Ammon's horn (tissue), 1 donor: ENCODE results near the gene KIAA1671.
A peak's percentile ranks its signal among the peaks of the same experiment; 100 is the strongest.

ENCODE experiments used
- DNase-seq: peaks from one replicate; pipeline ENCODE4 v3.0.0-alpha.2; 2016; ENCODE audit warnings: low spot score

Gene KIAA1671

GRCh38 chr22:24981656-24982055 is 29.1 kb downstream of the KIAA1671 start:
- DNase-seq: no peak

GRCh38 chr22:24982301-24983056 is 30.0 kb downstream of the KIAA1671 start:
- DNase-seq: no peak

GRCh38 chr22:24983151-24983550 is 30.6 kb downstream of the KIAA1671 start:
- DNase-seq: no peak

- DNase-seq: no peak
Measured at GRCh38 chr22:24984122-24984521, 31.6 kb downstream of the KIAA1671 start.

- DNase-seq: no peak
Measured at GRCh38 chr22:24985826-24986214, 33.3 kb downstream of the KIAA1671 start.

DNA sequence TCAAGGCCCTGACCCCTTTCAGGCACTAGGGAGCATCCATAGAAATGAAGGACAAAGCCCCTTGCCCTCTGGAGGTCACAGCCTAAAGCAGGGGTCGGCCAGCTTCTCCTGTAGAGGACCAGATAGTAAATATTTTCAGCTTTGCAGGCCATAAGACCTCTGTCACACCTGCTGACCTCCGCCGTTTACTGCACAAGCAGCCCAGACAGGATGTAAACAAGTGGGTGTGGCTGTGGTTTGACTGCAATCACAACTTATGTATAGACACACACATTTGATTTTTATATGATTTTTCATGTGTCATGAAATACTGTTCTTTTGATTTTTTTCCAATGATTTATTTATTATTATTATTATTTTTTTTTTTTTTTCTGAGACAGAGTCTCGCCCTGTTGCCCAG is 34.3 kb downstream of the KIAA1671 start:
- no peak for DNase-seq

GRCh38 chr22:24989135-24989534 is 36.6 kb downstream of the KIAA1671 start:
- DNase-seq: no peak

- peak; percentile 35 for DNase-seq
Measured at GRCh38 chr22:24989541-24989951, 37.0 kb downstream of the KIAA1671 start.

GRCh38 chr22:24990344-24990905 is 37.9 kb downstream of the KIAA1671 start:
- no peak for DNase-seq

DNA sequence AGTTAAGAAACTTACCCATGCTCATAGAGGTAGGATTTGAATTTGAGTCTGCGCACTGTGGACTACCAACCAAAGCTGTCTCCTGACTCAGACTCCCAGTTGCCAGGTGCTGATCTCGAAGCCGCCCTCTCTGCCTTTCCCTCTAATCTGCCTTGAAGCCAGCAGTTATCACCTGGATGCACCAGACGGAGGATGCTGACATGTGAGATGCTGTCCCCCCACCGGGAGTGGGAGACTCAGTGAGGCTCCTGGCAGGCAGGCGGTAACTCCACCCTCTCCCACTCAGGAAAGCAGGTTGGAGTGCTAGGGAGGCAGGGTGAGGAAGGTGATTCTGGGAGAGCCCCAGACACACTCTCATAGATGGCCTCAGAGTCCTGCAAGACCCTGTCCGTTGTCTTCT is 40.4 kb downstream of the KIAA1671 start:
- no peak for DNase-seq

DNA sequence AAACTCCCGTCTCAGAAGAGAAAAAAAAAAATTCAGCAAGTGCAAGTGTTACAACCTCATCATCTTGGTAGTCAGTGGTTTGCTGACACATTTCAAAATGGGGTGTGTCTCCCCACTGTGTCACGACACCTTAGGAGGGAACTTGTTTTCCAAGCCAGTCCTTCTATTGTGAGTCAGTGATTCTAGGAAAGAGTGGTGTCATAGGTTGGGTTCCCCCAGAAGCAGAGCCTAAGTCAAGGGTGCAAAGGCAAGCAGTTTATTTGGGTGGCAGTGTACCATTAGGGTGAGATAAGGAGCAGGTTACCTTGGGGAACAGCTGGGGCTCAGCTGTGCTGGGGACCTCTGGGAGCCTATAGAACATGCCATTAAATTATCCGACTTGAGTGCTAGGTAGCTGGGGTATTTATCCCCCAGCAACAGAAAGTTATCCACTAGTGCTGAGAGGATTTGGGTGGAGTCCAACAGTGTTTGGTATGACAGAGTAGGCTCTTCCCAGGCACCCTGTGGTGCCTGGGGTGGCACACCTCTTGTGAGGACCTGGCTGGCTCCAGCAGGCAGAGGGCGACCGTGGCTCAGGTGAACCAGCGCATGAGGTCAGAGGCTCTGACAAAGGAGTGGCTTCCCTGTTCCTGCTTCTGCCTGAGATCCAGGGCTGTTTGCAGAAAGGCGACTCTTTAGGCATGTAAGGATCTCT is 41.7 kb downstream of the KIAA1671 start:
- DNase-seq: no peak

DNA sequence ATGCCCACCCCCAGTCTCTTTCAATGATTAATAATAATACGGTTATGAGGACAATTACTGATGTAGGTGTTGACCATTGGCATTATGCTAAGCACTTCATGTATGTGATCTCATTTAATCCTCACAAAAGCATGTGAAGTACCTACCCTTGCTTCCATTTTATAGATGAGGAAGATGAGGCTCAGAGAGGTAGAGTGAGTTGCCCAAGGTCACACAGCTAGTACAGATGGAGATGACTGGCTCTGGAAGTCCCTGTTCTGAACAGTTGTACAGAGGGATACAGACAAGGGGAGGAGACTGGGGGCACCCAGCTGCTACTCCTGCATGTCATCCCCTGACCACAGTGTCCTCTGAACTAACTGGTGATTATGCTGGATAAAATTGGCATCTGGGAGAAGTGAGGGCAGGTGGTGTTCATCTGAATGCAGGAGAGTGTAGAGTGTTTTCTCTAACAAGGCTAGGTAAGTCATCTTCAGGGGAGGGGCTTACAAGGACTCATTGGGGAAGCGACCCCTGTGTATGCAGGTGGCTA is 43.2 kb downstream of the KIAA1671 start:
- DNase-seq: no peak

DNA sequence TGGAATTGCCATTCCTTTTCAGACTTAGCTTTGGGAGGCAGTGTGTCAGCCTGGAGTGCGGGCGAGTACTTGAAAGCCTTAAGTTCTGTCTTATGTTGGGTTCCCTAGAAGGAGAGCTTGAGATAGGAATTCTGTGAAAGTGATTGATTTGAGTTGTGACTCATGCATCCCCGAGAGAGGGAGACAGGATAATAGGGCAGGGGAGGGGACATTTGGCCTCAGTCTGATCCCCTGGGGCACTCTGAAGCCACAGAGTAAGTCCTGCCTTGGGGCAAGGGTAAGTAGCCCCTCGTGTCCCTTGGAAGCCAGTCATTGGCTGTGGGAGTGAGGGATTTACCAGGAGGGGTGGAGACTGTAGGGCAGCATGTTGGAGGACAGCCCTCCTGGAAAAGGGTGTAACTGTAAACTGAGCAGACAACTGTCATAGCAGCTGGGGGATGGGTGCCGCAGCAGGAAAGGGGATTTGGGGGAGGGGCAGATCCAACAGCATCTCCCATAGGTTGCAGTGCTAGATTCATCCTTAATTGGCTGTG is 44.0 kb downstream of the KIAA1671 start:
- no peak for DNase-seq

- DNase-seq: no peak
Measured at GRCh38 chr22:24997023-24997422, 44.5 kb downstream of the KIAA1671 start.

DNA sequence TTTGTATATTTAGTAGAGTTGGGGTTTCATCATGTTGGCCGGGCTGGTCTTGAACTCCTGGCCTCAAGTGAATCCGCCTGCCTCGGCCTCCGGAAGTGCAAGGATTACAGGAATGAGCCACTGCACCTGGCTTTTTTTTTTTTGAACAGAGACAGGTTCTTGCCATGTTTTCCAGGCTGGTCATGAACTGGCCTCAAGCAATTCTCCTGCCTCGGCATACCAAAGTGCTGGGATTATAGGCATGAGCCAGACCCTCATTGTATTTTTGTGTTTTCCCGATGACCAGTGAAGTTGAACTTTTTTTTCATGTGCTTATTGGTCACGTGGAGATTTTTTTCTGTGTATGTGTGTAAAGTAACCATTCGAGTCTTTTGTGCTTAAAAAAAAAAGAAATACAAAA is 48.2 kb downstream of the KIAA1671 start:
- no peak for DNase-seq

- DNase-seq: no peak
Measured at GRCh38 chr22:25002241-25002985, 49.9 kb downstream of the KIAA1671 start.

DNA sequence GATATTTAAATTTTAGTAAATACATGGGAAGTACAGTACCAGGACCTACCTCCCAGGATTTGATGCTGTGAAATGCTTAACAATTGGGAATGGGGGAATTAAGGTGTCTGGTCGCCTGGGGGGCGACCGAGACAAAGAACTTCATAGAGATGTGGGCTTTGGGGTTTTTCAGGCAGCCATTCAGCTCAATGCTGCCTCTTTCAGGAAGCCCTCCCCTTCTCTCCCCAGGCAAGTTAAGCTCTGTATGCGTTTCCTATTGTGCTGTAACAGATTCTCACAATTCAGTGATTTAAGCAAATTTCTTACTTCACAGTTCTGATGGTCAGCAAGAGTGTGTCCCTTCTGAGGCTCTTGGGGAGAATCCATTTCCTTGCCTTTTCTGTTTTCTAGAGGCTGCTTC is 53.8 kb downstream of the KIAA1671 start:
- no peak for DNase-seq

GRCh38 chr22:25007444-25008106 is 55.1 kb downstream of the KIAA1671 start:
- DNase-seq: no peak

GRCh38 chr22:25008666-25009065 is 56.1 kb downstream of the KIAA1671 start:
- DNase-seq: no peak

DNA sequence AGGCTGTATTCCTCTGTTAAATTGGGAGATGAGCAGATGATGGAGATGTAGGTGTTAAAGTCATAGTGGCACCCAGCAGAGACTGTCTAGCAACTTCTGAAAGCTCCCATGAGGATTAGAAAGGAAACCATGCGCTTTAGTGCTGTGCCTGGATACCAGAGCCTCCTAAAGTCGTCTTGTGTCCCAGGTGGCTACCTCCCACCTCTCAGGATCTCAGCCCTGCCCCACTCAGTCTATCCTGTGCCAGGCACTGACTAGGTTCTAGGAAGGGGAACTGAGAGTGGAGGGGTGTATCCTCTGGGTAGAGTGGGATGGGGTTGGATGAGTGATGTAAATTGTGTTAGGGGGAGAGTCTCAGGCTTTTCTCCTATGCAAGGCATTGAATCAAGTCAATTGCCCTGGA is 60.2 kb downstream of the KIAA1671 start:
- DNase-seq: no peak

GRCh38 chr22:25013607-25014006 is 61.1 kb downstream of the KIAA1671 start:
- no peak for DNase-seq
